ENCODE measurements around the gene EIF3A. TPM values are rescaled to one million over a fixed set of nuclear protein-coding genes. Genes with fewer than 3 reads are reported as not detected.

The EIF3A gene
- total RNA-seq, 4 donors from 2014 or later: 105 to 138 (median 121) TPM

DNA sequence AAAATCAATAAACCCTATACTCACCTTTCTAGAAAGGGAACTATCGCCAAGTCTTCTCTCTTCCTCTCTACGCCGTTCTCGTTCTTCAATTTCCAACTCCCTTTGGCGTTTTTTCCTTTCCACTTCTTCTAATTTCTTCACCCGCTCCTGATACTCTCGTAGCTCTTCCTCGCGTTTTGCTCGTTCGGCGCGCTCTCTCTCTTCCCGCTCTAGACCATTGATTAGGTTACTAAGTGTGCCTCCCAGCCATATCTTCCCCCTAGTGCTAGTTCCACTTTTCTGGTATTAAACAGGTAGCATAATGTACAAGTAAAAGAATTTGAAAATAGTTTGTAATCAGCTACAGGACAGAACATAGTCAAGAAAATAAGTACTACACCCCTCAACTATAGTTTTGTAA is 30.8 kb downstream of the EIF3A start:
- DNase-seq (ENCODE audit: low spot score in 2 of 2): no peak
- intact Hi-C loops (cut with DNase I; ENCODE audit: low total_unique reads): no loop called here
- H3K4me3 ChIP-seq (ENCODE audit: low read depth, poor library complexity, severe bottlenecking): no peak overlapping the region
- 96 to 97% methylated on average over 14 of the region's 14 CpGs for WGBS, 2 donors
- TF ChIP-seq, protein P1, sequence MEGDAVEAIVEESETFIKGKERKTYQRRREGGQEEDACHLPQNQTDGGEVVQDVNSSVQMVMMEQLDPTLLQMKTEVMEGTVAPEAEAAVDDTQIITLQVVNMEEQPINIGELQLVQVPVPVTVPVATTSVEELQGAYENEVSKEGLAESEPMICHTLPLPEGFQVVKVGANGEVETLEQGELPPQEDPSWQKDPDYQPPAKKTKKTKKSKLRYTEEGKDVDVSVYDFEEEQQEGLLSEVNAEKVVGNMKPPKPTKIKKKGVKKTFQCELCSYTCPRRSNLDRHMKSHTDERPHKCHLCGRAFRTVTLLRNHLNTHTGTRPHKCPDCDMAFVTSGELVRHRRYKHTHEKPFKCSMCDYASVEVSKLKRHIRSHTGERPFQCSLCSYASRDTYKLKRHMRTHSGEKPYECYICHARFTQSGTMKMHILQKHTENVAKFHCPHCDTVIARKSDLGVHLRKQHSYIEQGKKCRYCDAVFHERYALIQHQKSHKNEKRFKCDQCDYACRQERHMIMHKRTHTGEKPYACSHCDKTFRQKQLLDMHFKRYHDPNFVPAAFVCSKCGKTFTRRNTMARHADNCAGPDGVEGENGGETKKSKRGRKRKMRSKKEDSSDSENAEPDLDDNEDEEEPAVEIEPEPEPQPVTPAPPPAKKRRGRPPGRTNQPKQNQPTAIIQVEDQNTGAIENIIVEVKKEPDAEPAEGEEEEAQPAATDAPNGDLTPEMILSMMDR (IDR thresholded peaks at IDR 0.05): no peak
- TF ChIP-seq POLR2A (IDR thresholded peaks at IDR 0.05): no peak

DNA sequence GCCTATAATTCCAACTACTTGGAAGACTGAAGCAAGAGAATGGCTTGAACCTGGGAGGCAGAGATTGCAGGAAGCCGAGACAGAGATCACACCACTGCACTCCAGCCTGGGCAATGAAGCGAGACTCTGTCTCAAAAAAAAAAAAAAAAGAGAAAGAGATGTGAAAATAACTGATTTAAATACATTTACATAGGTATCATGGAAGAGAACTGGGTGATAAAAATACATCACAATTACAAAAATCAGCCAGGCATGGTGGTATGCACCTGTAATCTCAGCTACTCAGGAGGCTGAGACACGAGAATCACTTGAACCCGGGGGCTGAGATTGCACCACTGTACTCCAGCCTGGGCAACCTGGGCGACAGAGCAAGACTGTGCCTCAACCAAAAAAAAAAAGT is 31.3 kb downstream of the EIF3A start:
- intact Hi-C loops (cut with DNase I; ENCODE audit: low total_unique reads): no loop called here
- TF ChIP-seq POLR2A (IDR thresholded peaks at IDR 0.05): no peak
- TF ChIP-seq, protein P1 (IDR thresholded peaks at IDR 0.05): no peak
- WGBS, 2 donors: 96% methylated on average over 5 of the region's 5 CpGs

DNA sequence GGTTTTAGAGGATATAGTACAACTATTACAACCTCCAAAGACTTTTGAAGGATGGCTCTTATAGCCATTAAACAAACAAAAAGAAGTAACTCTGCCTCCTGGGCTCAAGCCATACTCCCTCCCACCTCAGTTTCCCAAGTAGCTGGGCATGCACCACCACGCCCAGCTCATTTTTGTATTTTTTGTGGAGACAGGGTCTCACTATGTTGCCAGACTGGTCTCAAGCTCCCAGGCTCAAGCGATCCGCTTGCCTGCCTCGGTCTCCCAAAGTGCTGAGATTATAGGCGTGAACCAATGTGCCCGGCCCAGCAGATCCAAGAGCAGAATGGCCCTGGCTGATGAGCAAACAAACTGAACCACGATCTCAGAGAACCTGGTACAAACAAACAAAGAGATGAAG is 35.1 kb downstream of the EIF3A start:
- DNase-seq (ENCODE audit: low spot score in 2 of 2): no peak
- H3K4me3 ChIP-seq (ENCODE audit: low read depth, poor library complexity, severe bottlenecking): no peak overlapping the region
- intact Hi-C loops (cut with DNase I; ENCODE audit: low total_unique reads): no loop called here
- 89 to 97% methylated on average over 7 of the region's 7 CpGs for WGBS, 2 donors
- TF ChIP-seq, protein P1 (IDR thresholded peaks at IDR 0.05): no peak
- TF ChIP-seq POLR2A (IDR thresholded peaks at IDR 0.05): no peak

More for the DNA sequence above, 31.3 kb downstream of the EIF3A start:
- DNase-seq (ENCODE audit: low spot score in 2 of 2): no peak
- no peak overlapping the region for H3K4me3 ChIP-seq (ENCODE audit: low read depth, poor library complexity, severe bottlenecking)

- WGBS, 2 donors: 93 to 95% methylated on average over 26 of the region's 26 CpGs
- intact Hi-C loops (cut with DNase I; ENCODE audit: low total_unique reads): no loop called here
- DNase-seq (ENCODE audit: low spot score in 2 of 2): no peak
- TF ChIP-seq, protein P1 (IDR thresholded peaks at IDR 0.05): no peak
- H3K4me3 ChIP-seq (ENCODE audit: low read depth, poor library complexity, severe bottlenecking): no peak overlapping the region
Measured at GRCh38 chr10:119042169-119042568, 38.4 kb downstream of the EIF3A start.

DNA sequence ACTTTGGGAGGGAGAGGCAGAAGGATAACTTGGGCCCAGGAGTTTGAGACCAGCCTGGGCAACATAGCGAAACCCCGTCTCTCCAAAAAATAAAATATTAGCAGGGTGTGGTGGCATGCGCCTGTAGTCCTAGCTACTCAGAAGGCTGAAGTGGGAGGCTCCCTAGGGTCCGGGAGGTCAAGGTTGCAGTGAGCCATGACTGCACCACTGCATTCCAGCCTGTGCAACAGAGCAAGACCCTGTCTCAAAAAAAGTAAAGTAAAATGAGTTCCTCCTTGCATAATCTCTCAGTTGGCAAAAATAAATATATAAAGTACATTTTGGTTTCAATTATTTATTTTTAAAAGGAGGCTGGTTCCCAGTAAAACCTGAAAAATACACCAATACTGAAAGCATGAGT is 39.3 kb downstream of the EIF3A start:
- no peak overlapping the region for H3K4me3 ChIP-seq (ENCODE audit: low read depth, poor library complexity, severe bottlenecking)
- TF ChIP-seq, protein P1 (IDR thresholded peaks at IDR 0.05): no peak
- TF ChIP-seq POLR2A (IDR thresholded peaks at IDR 0.05): no peak
- no peak for DNase-seq (ENCODE audit: low spot score in 2 of 2)
- 93 to 94% methylated on average over 4 of the region's 4 CpGs for WGBS, 2 donors
- intact Hi-C loops (cut with DNase I; ENCODE audit: low total_unique reads): no loop called here

- TF ChIP-seq, protein P1 (IDR thresholded peaks at IDR 0.05): no peak
- TF ChIP-seq POLR2A (IDR thresholded peaks at IDR 0.05): no peak
- no peak for DNase-seq (ENCODE audit: low spot score in 2 of 2)
- WGBS, 2 donors: 71 to 76% methylated on average over 1 of the region's 1 CpG
- intact Hi-C loops (cut with DNase I; ENCODE audit: low total_unique reads): no loop called here
- H3K4me3 ChIP-seq (ENCODE audit: low read depth, poor library complexity, severe bottlenecking): no peak overlapping the region
Measured at GRCh38 chr10:119039161-119039560, 41.5 kb downstream of the EIF3A start.
